GM18505 (cell line): Measurements from ENCODE around the gene RAPGEF2.
A peak's percentile ranks its signal among the peaks of the same experiment; 100 is the strongest.

ENCODE experiments used
- ATAC-seq: cut with Tn5 transposase; IDR thresholded peaks from one replicate; pipeline ENCODE4 v1.9.1; 2021; ENCODE audit not compliant: unreplicated experiment
- POLR2A ChIP-seq: IDR thresholded peaks from 4 replicates; pipeline ENCODE4 v1.6.1; 2011; ENCODE audit warnings: borderline replicate concordance; ENCODE audit not compliant: insufficient read depth, insufficient read length; ENCODE audit errors: extremely low read depth

Gene RAPGEF2

DNA sequence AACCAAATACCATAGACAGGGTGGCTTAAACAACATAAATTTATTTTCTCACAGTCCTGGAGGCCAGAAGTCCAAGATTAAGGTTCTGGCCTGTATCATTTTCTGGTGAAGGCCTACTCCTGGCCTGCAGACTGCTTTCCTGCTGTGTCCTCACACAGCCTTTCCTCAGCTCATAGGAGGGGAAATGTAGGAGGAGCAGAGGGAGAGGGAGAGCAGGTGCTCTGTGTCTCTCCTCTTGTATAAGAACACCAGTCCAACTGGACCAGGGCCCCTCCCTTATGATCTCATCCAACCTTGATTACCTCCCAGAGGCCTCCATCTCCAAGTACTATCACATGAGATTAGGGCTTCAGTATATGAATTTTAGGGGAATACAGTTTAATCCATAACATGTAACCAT is 34.3 kb downstream of the RAPGEF2 start:
- ATAC-seq = no peak

DNA sequence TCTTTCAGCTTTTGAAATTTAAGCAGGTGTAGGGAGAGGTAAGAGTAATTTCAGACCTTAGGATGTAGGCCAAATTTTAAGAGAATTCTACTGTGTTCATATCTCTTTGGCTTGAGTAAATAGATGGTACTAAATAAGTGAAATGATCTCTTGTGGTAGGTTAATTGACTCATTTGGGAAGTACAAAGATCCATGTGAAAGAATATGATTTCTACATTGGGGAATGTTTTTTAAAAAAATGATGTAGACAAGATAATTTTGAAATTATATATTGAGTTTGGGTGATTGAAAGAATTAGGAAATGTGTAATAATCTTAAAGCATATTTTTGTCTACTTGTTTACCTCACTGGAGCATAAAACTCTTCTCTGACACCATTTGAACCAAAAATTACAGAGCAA is 35.6 kb downstream of the RAPGEF2 start:
- ATAC-seq = no peak
- TF ChIP-seq POLR2A = no peak

More for the DNA sequence above, 34.3 kb downstream of the RAPGEF2 start:
- TF ChIP-seq POLR2A = no peak

DNA sequence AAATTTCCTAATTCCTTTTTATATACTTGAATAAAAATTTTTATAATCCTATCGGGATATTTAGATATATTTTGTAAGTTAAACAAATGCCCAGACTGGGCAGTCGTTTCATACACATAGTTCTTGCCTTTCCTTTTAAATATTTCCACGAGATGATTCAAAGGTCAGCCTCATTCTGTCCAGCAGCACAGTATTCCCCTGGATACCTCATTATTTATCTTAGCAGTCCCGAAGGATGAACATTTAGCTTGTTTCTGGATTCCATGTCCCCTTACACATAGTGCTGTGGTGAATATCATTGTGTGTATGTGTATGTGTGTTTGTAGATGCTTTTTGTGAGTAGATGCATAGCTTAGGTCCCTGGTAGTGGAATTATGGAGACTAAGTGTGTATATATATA is 38.3 kb downstream of the RAPGEF2 start:
- TF ChIP-seq POLR2A = no peak
- no peak for ATAC-seq

DNA sequence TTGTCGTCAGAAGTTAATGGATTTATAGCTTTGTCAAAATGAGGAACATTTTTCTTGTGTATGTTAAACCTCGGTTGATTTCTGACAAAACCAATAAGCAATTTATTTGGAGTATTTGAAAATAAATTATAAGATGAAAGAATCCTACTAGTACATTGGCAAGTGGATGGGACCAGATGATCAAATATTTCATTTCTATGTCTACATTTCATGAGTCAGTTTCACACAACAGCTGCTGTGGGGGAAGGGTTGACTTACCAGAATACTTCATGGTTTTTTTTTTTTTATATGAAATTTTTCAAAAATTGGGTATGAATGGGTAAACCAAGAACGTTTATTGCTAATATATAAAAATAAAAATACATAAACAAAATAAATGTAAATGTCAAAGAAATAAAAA is 39.4 kb downstream of the RAPGEF2 start:
- ATAC-seq = no peak
- TF ChIP-seq POLR2A = no peak

DNA sequence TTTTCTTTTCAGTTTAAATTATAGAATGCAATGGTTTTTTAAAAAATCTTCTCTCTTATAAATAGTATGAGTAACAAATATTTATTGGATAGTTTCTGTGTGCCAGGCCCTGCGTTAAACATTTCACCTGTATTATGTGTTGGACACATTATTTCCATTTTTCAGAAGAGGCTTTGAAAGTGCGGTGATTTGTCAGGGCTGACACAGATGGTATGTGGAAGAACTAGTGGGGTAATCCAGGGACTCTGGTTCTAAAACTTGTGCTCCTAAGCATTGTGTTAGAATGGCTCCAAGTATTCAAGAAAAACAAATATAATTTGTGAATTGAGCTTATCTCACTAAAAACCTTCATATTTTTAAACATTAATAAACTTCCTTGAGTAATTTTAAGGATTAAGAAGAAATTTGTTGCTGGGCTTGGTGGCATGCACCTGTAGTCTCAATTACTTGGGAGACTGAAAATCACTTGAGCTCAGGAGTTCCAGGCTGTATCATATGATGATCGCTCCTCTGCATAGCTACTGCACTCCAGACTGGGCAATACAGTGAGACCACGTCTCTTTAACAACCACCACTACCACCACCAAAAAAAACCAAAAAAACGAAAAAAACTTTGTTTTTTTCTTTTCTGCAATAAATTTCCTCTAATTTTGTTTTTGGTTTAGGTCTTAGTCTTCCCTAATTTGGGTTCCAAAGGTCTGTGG is 40.0 kb downstream of the RAPGEF2 start:
- no peak for ATAC-seq
- no peak for TF ChIP-seq POLR2A

DNA sequence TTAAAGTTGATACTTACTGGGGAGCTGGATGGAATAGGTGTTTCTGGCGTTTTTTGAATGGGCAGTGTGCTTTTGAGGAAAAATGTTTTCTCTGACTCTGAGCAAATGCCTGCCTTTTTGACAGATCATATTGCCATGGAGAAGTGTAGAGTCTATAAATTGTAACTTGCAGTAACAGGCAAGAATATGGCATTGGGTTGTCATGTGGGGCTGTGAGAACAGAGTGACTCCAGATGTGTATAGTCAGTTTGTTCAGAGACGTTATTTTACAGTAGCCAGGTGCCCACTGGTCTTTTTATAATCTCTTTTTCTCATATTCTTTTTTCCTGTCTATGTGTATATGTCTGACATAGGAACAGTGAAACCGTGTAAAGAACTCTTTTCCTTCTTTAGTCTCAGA is 40.8 kb downstream of the RAPGEF2 start:
- no peak for ATAC-seq
- no peak for TF ChIP-seq POLR2A

DNA sequence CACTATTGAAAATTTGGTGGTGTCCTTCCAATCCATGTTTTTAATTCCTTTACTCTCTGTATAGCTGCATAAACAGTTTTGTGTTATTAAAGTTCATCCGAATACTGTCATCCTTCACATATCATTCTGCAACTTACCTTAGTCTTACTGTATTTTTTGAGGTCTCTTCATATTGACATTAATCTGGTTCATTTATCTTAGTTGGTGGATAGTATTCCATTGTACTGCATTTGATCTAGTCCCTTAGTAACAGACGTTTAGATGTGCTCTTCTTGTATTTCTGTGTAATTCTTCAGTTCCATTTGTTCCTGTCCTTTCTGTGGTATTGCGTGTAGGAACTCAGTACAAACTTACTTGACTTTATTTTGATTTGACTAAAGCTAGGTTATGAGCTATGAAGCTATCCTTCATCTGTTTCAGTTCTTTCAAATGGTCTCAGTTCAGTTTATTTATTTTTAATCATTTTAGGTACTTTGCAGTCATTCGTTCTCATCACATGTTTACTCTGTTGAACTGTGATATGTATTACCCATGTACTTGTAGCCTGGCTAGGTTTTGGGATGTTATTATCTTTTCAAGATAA is 41.3 kb downstream of the RAPGEF2 start:
- ATAC-seq = no peak
- no peak for TF ChIP-seq POLR2A

DNA sequence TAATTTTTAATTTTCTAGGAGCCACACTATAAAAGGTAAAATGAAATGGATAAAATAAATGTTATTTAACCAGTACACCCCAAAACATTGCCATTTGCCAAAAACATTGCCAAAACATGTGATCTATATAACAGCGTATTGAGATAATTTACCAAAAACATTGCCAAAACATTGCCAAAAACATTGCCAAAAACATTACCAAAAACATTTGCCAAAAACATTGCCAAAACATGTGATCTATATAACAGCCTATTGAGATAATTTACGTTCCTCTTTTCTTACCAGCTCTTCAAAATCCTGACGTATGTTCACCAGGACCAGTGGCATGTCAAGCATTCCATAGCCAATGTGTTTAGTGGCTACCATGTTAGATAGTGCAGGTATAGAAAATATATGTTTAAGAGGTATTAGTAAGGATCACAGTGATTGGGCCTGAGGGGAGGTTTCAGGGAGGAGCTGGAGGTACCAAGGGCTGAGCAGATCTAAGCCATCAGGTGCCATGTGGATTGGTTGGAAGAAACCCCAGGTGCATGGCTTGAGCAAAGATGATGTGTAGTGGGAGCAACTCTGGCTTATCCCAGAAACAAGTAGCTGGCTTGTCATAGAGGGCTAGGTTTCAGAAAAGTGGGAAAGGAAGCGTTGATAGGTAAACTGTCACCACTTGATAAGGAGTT is 42.6 kb downstream of the RAPGEF2 start:
- TF ChIP-seq POLR2A = no peak
- no peak for ATAC-seq

DNA sequence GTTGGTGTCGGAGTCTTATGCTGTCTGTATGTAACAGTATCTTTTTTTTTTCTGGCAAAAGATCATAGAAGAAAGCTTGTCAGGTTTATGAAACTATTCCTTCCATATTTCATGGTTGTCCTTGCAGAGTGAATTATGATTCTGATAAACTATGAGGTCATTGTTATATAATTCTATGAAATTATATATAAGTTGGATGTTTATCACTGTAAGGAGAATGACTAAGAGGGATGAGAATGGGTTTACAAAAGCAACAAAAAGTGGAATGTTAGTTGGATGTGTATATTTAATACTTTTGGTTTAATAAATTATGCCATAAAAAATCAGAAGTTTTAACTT is 43.1 kb downstream of the RAPGEF2 start:
- ATAC-seq = no peak
- no peak for TF ChIP-seq POLR2A

DNA sequence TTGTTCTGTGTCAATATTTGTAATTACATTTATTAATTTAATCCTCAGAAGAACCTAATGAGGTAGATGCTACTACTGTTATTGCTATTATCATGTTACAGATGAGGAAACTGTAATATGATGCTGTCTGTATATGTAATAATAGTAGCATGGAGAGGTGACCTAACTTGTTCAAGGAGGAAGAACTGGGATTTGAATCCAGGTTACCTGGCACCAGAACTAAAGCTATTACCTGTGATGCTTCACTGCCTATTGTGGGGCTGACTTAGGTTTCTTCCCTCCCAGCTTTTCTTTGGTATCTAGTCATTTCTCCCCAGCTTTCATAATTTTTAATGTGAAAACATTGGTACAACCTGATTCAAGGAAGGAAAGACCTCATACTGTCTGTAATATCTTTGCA is 43.6 kb downstream of the RAPGEF2 start:
- no peak for ATAC-seq
- no peak for TF ChIP-seq POLR2A

DNA sequence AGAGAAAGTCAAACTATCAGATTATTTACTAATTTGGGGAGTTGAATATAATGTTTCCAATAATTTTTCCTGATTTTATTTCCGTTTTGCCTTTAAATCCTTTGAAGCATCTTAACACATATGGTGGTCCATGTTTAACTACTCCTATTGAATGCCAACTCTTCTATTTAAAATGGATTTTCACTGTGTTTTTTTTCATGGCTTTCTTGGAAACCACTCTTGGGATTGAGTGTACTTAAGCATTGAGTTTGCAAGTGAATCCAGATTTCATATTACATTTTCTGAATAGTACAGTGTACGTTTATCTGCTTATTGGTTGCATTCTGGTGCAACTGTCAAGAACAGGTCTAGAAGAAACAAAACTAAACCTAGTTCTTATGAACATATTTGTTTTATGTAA is 45.6 kb downstream of the RAPGEF2 start:
- TF ChIP-seq POLR2A = no peak
- ATAC-seq = no peak

DNA sequence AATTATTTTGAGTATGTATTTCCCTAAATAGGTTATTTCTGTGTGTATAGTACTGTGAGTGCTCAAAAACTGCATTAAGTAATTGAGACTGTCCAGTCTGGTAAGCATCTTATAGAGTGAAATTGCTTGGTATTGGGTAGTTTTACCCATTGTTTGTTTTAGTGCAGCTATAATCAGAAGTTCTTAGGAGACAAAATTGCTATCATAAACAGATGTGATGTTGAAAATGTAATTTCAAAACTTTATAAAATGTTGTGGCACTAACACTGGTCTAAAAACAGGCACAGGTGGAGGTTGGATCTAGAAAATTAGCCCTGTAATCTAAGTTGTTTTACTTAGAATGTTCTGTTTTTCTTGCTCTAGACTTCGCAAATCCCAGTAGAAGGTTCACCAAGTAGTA is 46.8 kb downstream of the RAPGEF2 start:
- TF ChIP-seq POLR2A = no peak
- ATAC-seq = no peak

DNA sequence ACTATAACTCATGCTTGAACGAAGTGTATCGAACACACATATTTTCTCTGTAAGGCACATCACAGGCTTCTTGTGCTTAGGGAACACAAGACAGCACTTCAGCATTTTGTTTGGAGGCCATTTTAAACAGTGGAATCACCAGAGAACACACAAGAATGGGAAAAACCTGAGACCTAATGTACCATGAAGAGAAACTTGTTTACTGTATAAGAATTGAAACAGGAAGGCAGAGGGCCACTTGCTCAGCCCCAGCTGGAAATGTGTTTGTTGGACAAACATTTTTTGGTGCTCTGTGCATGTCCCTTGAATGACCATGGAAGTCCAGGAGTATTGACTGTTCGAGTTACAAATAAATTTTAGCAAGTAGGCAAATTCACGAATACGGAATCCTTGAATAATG is 47.5 kb downstream of the RAPGEF2 start:
- TF ChIP-seq POLR2A = no peak
- ATAC-seq = no peak

DNA sequence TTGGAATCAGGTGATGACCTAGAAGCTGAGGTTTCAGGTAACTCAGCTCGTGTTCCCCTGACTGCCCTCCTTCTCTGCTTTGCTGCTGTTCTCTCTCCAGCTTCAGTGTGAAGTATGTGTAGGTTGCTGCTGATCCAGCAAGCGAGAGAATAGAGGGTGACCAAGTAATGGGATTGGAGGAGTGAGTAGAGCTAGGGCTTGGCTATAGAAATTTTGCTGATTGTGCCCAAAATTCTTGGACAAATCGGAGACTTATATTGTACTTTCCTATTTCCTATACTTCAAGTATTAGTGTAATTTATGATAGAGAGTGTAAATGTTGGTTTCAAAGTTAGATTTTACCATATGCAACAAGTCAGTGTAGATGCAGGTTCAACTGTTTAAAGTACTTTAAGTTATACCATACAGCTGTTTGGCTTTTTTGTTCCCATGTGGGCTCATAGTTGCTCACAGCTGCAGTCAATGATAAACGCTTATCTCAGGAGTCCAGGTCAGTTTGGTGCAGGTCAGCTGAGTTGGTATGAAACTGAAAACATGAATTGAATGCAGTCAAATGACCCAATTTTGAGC is 48.0 kb downstream of the RAPGEF2 start:
- no peak for TF ChIP-seq POLR2A
- ATAC-seq = peak; percentile 48

DNA sequence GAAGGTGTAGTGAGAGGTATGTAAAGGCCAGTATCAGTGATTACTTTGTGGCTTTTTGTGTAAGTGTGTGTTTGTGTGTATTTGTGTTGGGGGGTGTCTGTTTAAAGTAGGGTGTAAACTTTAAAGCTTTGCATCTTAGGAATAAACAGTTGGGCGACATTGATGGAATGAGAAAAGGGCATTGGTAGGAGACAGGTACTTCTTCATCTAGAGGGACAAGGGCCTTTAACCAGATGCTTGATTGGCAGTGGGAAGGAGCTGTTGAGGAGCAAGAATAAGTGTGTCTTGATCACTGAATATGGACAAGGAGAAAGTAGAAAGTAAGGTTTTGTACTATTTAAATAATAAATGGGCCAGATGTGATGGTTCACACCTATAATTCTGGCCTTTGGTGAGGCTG is 48.8 kb downstream of the RAPGEF2 start:
- no peak for TF ChIP-seq POLR2A
- no peak for ATAC-seq

DNA sequence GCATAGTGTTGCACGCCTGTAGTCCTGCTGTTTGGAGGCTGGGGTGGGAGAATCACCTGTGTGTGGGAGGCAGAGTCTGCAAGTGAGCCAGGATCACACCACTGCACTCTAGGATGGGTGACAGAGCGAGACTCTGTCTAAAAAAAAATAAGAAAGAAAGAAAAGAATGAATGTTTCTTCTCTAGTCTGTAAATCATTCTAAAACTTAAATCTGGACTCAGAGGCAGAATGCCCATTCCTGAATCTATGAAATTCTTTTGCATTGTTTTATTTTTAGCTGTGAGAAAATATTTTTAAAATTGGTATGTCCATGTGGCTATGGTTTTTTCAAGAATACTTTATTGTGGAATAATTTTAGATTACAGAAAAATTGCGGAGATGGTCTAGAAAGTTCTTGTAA is 49.3 kb downstream of the RAPGEF2 start:
- ATAC-seq = no peak
- TF ChIP-seq POLR2A = no peak
